ENCODE measurements around the gene FAIM. TPM values are rescaled to one million over a fixed set of nuclear protein-coding genes. Genes with fewer than 3 reads are reported as not detected.

The FAIM gene
- total and polyA plus RNA-seq, 2 of the 8 experiments (the other 6 are each of a cell fraction or from before 2014, with no cell fraction given) = 1.2 to 7.1 TPM

- H4K5ac ChIP-seq (ENCODE audit: insufficient read length, low read depth, low read length) = no peak overlapping the region
- H2AFZ ChIP-seq (ENCODE audit: low read length) = no peak overlapping the region
- no peak overlapping the region for H2BK15ac ChIP-seq (ENCODE audit: low read length)
- no peak overlapping the region for H3K4me2 ChIP-seq (ENCODE audit: insufficient read depth in 1 of 2, low read depth in 2 of 2, low read length in 2 of 2)
- H3K27ac ChIP-seq (ENCODE audit: low read depth, low read length) = no peak overlapping the region
- DNase-seq (ENCODE audit: low read depth in 1 of 2, low spot score in 2 of 2) = no peak
- H2BK20ac ChIP-seq (ENCODE audit: low read length) = no peak overlapping the region
- no peak overlapping the region for H2BK120ac ChIP-seq (replicated peaks; ENCODE audit: low read depth, low read length)
- no peak overlapping the region for H3K56ac ChIP-seq (replicated peaks; ENCODE audit: insufficient read length, low read depth, low read length)
- H3K4me3 ChIP-seq (ENCODE audit: extremely low read depth in 1 of 4, insufficient read depth in 2 of 4, low read depth in 3 of 4, low read length in 4 of 4) = no peak overlapping the region
- peaks cover 18 to 19% of the 10 kb centered on the region in 2 experiments for H3K9me3 ChIP-seq (ENCODE audit: insufficient read depth in 2 of 2, low read depth in 1 of 2, low read length in 1 of 2)
- no peak overlapping the region for H3K14ac ChIP-seq (ENCODE audit: insufficient read length)
- H4K20me1 ChIP-seq (replicated peaks in 1 of 2; ENCODE audit: control insufficient read depth in 1 of 2, insufficient read depth in 2 of 2, low read length in 2 of 2) = no peaks in the 10 kb centered on the region
- no peak for FAIRE-seq
- H3K23me2 ChIP-seq (ENCODE audit: low read depth, low read length) = no peaks in the 10 kb centered on the region
- H3K27me3 ChIP-seq (replicated peaks in 1 of 4; ENCODE audit: control insufficient read depth in 3 of 4, extremely low read depth in 1 of 4, insufficient read depth in 3 of 4, low read length in 3 of 4) = no peaks in the 10 kb centered on the region
- H2BK12ac ChIP-seq (ENCODE audit: low read depth, low read length) = no peak overlapping the region
- H3K18ac ChIP-seq (ENCODE audit: extremely low read depth, low read length) = no peak overlapping the region
- H4K8ac ChIP-seq (ENCODE audit: extremely low read depth, insufficient read depth, low read length) = no peak overlapping the region
- ChIA-PET POLR2A (ENCODE audit: partially characterized antibody) (interaction anchor here (0.6 kb wide), 1 partner anchor 41 kb away, joined by 3 read pairs; no protein-coding TSS in a partner anchor), CTCF (ENCODE audit: partially characterized antibody) (interaction anchor here (0.8 to 1.7 kb wide), 4 partner anchors 10 to 269 kb away, joined by 3 to 10 read pairs (median 4); no protein-coding TSS in a partner anchor)
- H3K79me1 ChIP-seq (ENCODE audit: low read depth, low read length) = no peaks in the 10 kb centered on the region
- peaks cover 7 to 54% (median 24%) of the 10 kb centered on the region in 4 experiments for H3K36me3 ChIP-seq (ENCODE audit: control insufficient read depth in 2 of 4, insufficient read depth in 4 of 4, low read length in 3 of 4)
- no peak overlapping the region for H2BK5ac ChIP-seq (ENCODE audit: low read depth, low read length)
- TF ChIP-seq ASH2L (IDR thresholded peaks at IDR 0.05; ENCODE audit: low read length) (no peak), TAF7 (optimal IDR thresholded peaks at IDR 0.05; ENCODE audit: borderline replicate concordance, low read depth, low read length) (no peak), GABPA (IDR thresholded peaks at IDR 0.05; ENCODE audit: borderline replicate concordance, insufficient read depth, low read length) (no peak), SUZ12 (IDR thresholded peaks at IDR 0.05; ENCODE audit: low read length) (no peak), RFX5 (IDR thresholded peaks at IDR 0.05; ENCODE audit: borderline replicate concordance, low read depth, low read length) (no peak), SP1 (IDR thresholded peaks at IDR 0.05; ENCODE audit: low read depth, low read length) (no peak), BCL11A (IDR thresholded peaks at IDR 0.05; ENCODE audit: low read depth in 2 of 2, low read length in 2 of 2) (no peak), NRF1 (IDR thresholded peaks at IDR 0.05; ENCODE audit: low read depth, low read length) (no peak), CHD2 (IDR thresholded peaks at IDR 0.05; ENCODE audit: low read length) (no peak), SIX5 (IDR thresholded peaks at IDR 0.05; ENCODE audit: low read depth, low read length) (no peak), JUND (IDR thresholded peaks at IDR 0.05; ENCODE audit: low read length) (no peak), CBX8 (IDR thresholded peaks at IDR 0.05; ENCODE audit: borderline replicate concordance, low read depth, low read length) (no peak)
- H3K23ac ChIP-seq (ENCODE audit: insufficient read length) = no peak overlapping the region
- H2AK5ac ChIP-seq (ENCODE audit: low read depth, low read length) = no peak overlapping the region
- H3K4ac ChIP-seq (replicated peaks; ENCODE audit: insufficient read length, low read depth, low read length) = no peak overlapping the region
- no peaks in the 10 kb centered on the region for H3K79me2 ChIP-seq (ENCODE audit: control insufficient read depth in 1 of 2, insufficient read depth in 2 of 2, low read length in 2 of 2)
- H3K9ac ChIP-seq (replicated peaks in 1 of 4; ENCODE audit: extremely low read depth in 1 of 4, low read depth in 3 of 4, low read length in 3 of 4) = no peak overlapping the region
- no peak overlapping the region for H4K91ac ChIP-seq (replicated peaks; ENCODE audit: insufficient read length, low read length)
- H3K4me1 ChIP-seq (replicated peaks in 1 of 4; ENCODE audit: control insufficient read depth in 3 of 4, insufficient read depth in 4 of 4, low read length in 3 of 4) = no peaks in the 10 kb centered on the region
Observed at GRCh38 chr3:138653567-138653966, 45.0 kb downstream of the FAIM start.
